Measurements from ENCODE around the gene COL9A2.

GRCh38 chr1:40344597-40344996 is 27.5 kb upstream of the COL9A2 start:
- TF ChIP-seq POLR2AphosphoS5 (IDR thresholded peaks at IDR 0.05; ENCODE audit: low read depth), result no peak
- TF ChIP-seq CTCF (IDR thresholded peaks at IDR 0.05; ENCODE audit: insufficient read depth, low read length), result no peak
- TF ChIP-seq GABPA (IDR thresholded peaks at IDR 0.05; ENCODE audit: low read depth), result no peak
- no peak for TF ChIP-seq REST (IDR thresholded peaks at IDR 0.05; ENCODE audit: insufficient replicate concordance, low read depth)
